HCT116 (cell line): Measurements from ENCODE around the gene HECW1.

Source experiments
- CEBPB ChIP-seq: IDR thresholded peaks from 2 replicates; pipeline ENCODE4 v1.6.1; 2012; ENCODE audit warnings: low read depth
- EGR1 ChIP-seq: IDR thresholded peaks from 2 replicates; pipeline ENCODE4 v1.6.1; 2012; ENCODE audit warnings: low read depth
- EZH2 ChIP-seq: fragments of 200-600 bp; sonication (generic); IDR thresholded peaks from 2 replicates; pipeline ENCODE4 v1.6.1; 2017; ENCODE audit warnings: antibody characterized with exemption, mixed run types
- JUND ChIP-seq: IDR thresholded peaks from 2 replicates; pipeline ENCODE4 v1.6.1; 2012
- MAX ChIP-seq: IDR thresholded peaks from 2 replicates; pipeline ENCODE4 v1.6.1; 2012
- POLR2A ChIP-seq: IDR thresholded peaks from 2 replicates; pipeline ENCODE4 v1.7.0; 2011; ENCODE audit warnings: borderline replicate concordance; ENCODE audit not compliant: insufficient read depth, insufficient read length; ENCODE audit errors: extremely low read depth
- RAD21 ChIP-seq: IDR thresholded peaks from 2 replicates; pipeline ENCODE4 v1.6.1; 2012; ENCODE audit warnings: low read depth, mild to moderate bottlenecking
- YY1 ChIP-seq: IDR thresholded peaks from 2 replicates; pipeline ENCODE4 v1.6.1; 2011; ENCODE audit warnings: low read length, low read depth, moderate library complexity, mild to moderate bottlenecking; ENCODE audit not compliant: insufficient replicate concordance; ENCODE audit errors: extremely low read depth
- ZFX ChIP-seq: fragments of 450-650 bp; IDR thresholded peaks from 2 replicates; pipeline ENCODE4 v1.6.1; 2017
- TF ChIP-seq, protein P1 (sequence below), 3 experiments: fragments of 200-600 bp in 1 of 3; sonication (generic) in 1 of 3; IDR thresholded peaks in 2 of 3; conservative IDR thresholded peaks in 1 of 3; 2 replicates each; pipeline ENCODE4 v1.5.1; 2012 to 2017; ENCODE audit warnings: low read depth in 2 of 3, low read length in 2 of 3, antibody characterized with exemption in 1 of 3, borderline replicate concordance in 1 of 3, control low read depth in 1 of 3, mild to moderate bottlenecking in 1 of 3, mixed read lengths in 1 of 3, mixed run types in 1 of 3, moderate library complexity in 1 of 3; ENCODE audit not compliant: insufficient read depth in 1 of 3
- TF ChIP-seq, protein P2 (sequence below): IDR thresholded peaks from 2 replicates; pipeline ENCODE4 v1.6.1; 2011; ENCODE audit warnings: mild to moderate bottlenecking, low read length, moderate library complexity; ENCODE audit not compliant: insufficient replicate concordance; ENCODE audit errors: extremely low read depth

DNA sequence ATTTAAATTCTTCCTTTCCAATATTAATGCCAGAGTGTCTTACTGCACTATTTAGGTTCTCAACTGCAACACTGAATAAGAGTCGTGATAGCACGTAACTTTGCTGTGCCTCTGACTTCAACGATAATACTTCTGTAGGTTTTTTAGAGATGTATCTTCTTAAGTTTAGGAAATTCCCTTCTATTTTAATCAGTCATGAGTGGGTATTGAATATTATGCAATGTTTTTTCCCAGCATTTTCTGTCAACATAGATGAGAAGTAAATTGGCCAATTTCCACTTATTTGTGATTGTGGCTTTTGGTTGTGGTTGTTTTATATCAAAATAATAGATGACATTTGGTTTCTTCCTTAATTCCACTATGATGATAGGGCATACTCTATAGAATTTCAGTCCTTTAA is 463.8 kb downstream of the HECW1 start:
- TF ChIP-seq, protein P1, sequence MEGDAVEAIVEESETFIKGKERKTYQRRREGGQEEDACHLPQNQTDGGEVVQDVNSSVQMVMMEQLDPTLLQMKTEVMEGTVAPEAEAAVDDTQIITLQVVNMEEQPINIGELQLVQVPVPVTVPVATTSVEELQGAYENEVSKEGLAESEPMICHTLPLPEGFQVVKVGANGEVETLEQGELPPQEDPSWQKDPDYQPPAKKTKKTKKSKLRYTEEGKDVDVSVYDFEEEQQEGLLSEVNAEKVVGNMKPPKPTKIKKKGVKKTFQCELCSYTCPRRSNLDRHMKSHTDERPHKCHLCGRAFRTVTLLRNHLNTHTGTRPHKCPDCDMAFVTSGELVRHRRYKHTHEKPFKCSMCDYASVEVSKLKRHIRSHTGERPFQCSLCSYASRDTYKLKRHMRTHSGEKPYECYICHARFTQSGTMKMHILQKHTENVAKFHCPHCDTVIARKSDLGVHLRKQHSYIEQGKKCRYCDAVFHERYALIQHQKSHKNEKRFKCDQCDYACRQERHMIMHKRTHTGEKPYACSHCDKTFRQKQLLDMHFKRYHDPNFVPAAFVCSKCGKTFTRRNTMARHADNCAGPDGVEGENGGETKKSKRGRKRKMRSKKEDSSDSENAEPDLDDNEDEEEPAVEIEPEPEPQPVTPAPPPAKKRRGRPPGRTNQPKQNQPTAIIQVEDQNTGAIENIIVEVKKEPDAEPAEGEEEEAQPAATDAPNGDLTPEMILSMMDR (IDR thresholded peaks at IDR 0.05 in 2 of 3, conservative IDR thresholded peaks at IDR 0.05 in 1 of 3; ENCODE audit: borderline replicate concordance in 1 of 3, insufficient read depth in 1 of 3, low read depth in 2 of 3, low read length in 2 of 3): no peak
- TF ChIP-seq ZFX (no peak), EGR1 (no peak), POLR2A (no peak), YY1 (no peak), JUND (no peak), CEBPB (no peak), MAX (no peak), RAD21 (no peak), EZH2 (no peak)
- TF ChIP-seq, protein P2, sequence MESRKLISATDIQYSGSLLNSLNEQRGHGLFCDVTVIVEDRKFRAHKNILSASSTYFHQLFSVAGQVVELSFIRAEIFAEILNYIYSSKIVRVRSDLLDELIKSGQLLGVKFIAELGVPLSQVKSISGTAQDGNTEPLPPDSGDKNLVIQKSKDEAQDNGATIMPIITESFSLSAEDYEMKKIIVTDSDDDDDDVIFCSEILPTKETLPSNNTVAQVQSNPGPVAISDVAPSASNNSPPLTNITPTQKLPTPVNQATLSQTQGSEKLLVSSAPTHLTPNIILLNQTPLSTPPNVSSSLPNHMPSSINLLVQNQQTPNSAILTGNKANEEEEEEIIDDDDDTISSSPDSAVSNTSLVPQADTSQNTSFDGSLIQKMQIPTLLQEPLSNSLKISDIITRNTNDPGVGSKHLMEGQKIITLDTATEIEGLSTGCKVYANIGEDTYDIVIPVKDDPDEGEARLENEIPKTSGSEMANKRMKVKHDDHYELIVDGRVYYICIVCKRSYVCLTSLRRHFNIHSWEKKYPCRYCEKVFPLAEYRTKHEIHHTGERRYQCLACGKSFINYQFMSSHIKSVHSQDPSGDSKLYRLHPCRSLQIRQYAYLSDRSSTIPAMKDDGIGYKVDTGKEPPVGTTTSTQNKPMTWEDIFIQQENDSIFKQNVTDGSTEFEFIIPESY: no peak
